WTC11 (cell line): Measurements from ENCODE around the gene AGAP1. TPM values are rescaled to one million over a fixed set of nuclear protein-coding genes. Genes with fewer than 3 reads are reported as not detected.

Experiments
- ATAC-seq: fragments of 200-7000 bp; cut with Tn5 transposase; 2 replicates; pipeline ENCODE4 v1.10.0; 2021; ENCODE audit warnings: mild to moderate bottlenecking, moderate library complexity
- CTCF ChIA-PET: fragments of 300-600 bp; sonication (Branson Sonifier 250); formaldehyde crosslinking; loops from one replicate; lab custom pipeline; 2021; ENCODE audit warnings: antibody characterized with exemption; lab: Charles Lee
- POLR2A ChIA-PET: fragments of 350-600 bp; sonication (Branson Sonifier 250); formaldehyde crosslinking; loops from one replicate; lab custom pipeline; 2021; ENCODE audit warnings: antibody characterized with exemption; lab: Charles Lee
- DNase-seq: peaks from one replicate; pipeline ENCODE4 v3.0.0; 2021; ENCODE audit warnings: low spot score
- H3K27ac Mint-ChIP-seq: 2 replicates; pipeline ENCODE4 v1.8.0; 2021; ENCODE audit warnings: mixed read lengths
- H3K27me3 Mint-ChIP-seq: 2 replicates; pipeline ENCODE4 v1.8.0; 2021; ENCODE audit warnings: low read depth, mild to moderate bottlenecking, moderate library complexity, mixed read lengths
- H3K36me3 Mint-ChIP-seq: 2 replicates; pipeline ENCODE4 v1.8.0; 2021; ENCODE audit warnings: mixed read lengths
- H3K4me1 Mint-ChIP-seq: 2 replicates; pipeline ENCODE4 v1.8.0; 2022; ENCODE audit warnings: mixed read lengths
- H3K4me3 Mint-ChIP-seq: 2 replicates; pipeline ENCODE4 v1.8.0; 2021; ENCODE audit warnings: mild to moderate bottlenecking, moderate library complexity, mixed read lengths
- H3K9me3 Mint-ChIP-seq: 2 replicates; pipeline ENCODE4 v1.8.0; 2021; ENCODE audit warnings: mixed read lengths
- ARID4B ChIP-seq: sonication (generic); formaldehyde crosslinking; IDR thresholded peaks from 2 replicates; pipeline ENCODE4 v1.8.0; 2023; ENCODE audit warnings: missing genetic modification reagents, mild to moderate bottlenecking, borderline replicate concordance
- ATF1 ChIP-seq: sonication (generic); formaldehyde crosslinking; IDR thresholded peaks from 2 replicates; pipeline ENCODE4 v1.8.1; 2023; ENCODE audit warnings: mild to moderate bottlenecking, moderate library complexity, missing genetic modification reagents
- CBFB ChIP-seq: sonication (generic); formaldehyde crosslinking; IDR thresholded peaks from 2 replicates; pipeline ENCODE4 v1.8.1; 2022; ENCODE audit warnings: mild to moderate bottlenecking, low read depth, missing genetic modification reagents
- CTCF ChIP-seq: fragments of 200-600 bp; IDR thresholded peaks from 2 replicates; pipeline ENCODE4 v1.8.0; 2022; ENCODE audit warnings: antibody characterized with exemption
- E2F4 ChIP-seq: sonication (generic); formaldehyde crosslinking; IDR thresholded peaks from 2 replicates; pipeline ENCODE4 v1.8.1; 2022; ENCODE audit warnings: low read depth, mild to moderate bottlenecking, moderate library complexity, missing genetic modification reagents, borderline replicate concordance
- FOXJ3 ChIP-seq: sonication (generic); formaldehyde crosslinking; IDR thresholded peaks from 2 replicates; pipeline ENCODE4 v1.9.0; 2021; ENCODE audit warnings: missing genetic modification reagents, mild to moderate bottlenecking, borderline replicate concordance
- FOXK1 ChIP-seq: sonication (generic); formaldehyde crosslinking; IDR thresholded peaks from 2 replicates; pipeline ENCODE4 v1.8.0; 2022; ENCODE audit warnings: mild to moderate bottlenecking, moderate library complexity, missing genetic modification reagents
- HMGA2 ChIP-seq: fragments of 250-450 bp; sonication (Bioruptor Pico); IDR thresholded peaks from 2 replicates; pipeline ENCODE4 v1.4.0; 2021; ENCODE audit warnings: mild to moderate bottlenecking, moderate library complexity
- HMGXB4 ChIP-seq: sonication (generic); formaldehyde crosslinking; IDR thresholded peaks from 2 replicates; pipeline ENCODE4 v1.8.1; 2023; ENCODE audit warnings: mild to moderate bottlenecking, moderate library complexity, missing genetic modification reagents
- JAZF1 ChIP-seq: fragments of 250-450 bp; sonication (Bioruptor Pico); IDR thresholded peaks from 2 replicates; pipeline ENCODE4 v1.9.0; 2021; ENCODE audit warnings: moderate library complexity, mild to moderate bottlenecking, inconsistent platforms
- KAT7 ChIP-seq: sonication (generic); formaldehyde crosslinking; IDR thresholded peaks from 2 replicates; pipeline ENCODE4 v1.8.1; 2023; ENCODE audit warnings: missing genetic modification reagents, mild to moderate bottlenecking, borderline replicate concordance
- MAX ChIP-seq: sonication (generic); formaldehyde crosslinking; IDR thresholded peaks from 2 replicates; pipeline ENCODE4 v1.8.0; 2022; ENCODE audit warnings: mild to moderate bottlenecking, missing genetic modification reagents
- MLX ChIP-seq: sonication (generic); formaldehyde crosslinking; IDR thresholded peaks from 2 replicates; pipeline ENCODE4 v1.8.1; 2023; ENCODE audit warnings: mild to moderate bottlenecking, missing genetic modification reagents, moderate library complexity
- MYBL2 ChIP-seq: sonication (generic); formaldehyde crosslinking; IDR thresholded peaks from 2 replicates; pipeline ENCODE4 v1.8.1; 2023; ENCODE audit warnings: mild to moderate bottlenecking, moderate library complexity, missing genetic modification reagents
- NFATC4 ChIP-seq: fragments of 250-450 bp; sonication (Bioruptor Pico); IDR thresholded peaks from 2 replicates; pipeline ENCODE4 v1.9.0; 2021; ENCODE audit warnings: mild to moderate bottlenecking
- NR1H2 ChIP-seq: sonication (generic); formaldehyde crosslinking; IDR thresholded peaks from 2 replicates; pipeline ENCODE4 v1.9.0; 2021; ENCODE audit warnings: mild to moderate bottlenecking, moderate library complexity, missing genetic modification reagents
- ZBTB43 ChIP-seq: sonication (generic); formaldehyde crosslinking; IDR thresholded peaks from 2 replicates; pipeline ENCODE4 v1.8.1; 2023; ENCODE audit warnings: mild to moderate bottlenecking, missing genetic modification reagents
- ZNF138 ChIP-seq: sonication (generic); formaldehyde crosslinking; conservative IDR thresholded peaks from 2 replicates; pipeline ENCODE4 v1.8.1; 2022; ENCODE audit warnings: mild to moderate bottlenecking, moderate library complexity, missing genetic modification reagents
- ZNF281 ChIP-seq: sonication (generic); formaldehyde crosslinking; IDR thresholded peaks from 2 replicates; pipeline ENCODE4 v1.8.0; 2023; ENCODE audit warnings: mild to moderate bottlenecking, missing genetic modification reagents
- ZNF416 ChIP-seq: fragments of 250-450 bp; sonication (Bioruptor Pico); IDR thresholded peaks from 2 replicates; pipeline ENCODE4 v1.9.0; 2021; ENCODE audit warnings: mild to moderate bottlenecking, inconsistent platforms
- total RNA-seq: library from RNA; stranded (reverse); gene quantifications from 3 replicates; pipeline ENCODE4 v1.2.3, GENCODE V29; 2021

AGAP1 gene
- total RNA-seq, 1 experiment from 2014 or later = 49.3 TPM

GRCh38 chr2:235940330-235940729 lies 446.5 kb downstream of the AGAP1 start:
- no peak for TF ChIP-seq MLX (CRISPR knock-in tag)
- no peak for TF ChIP-seq ZNF138 (CRISPR knock-in tag)
- no peak for TF ChIP-seq HMGXB4 (CRISPR knock-in tag)
- no peak for TF ChIP-seq ZNF416 (CRISPR knock-in tag)
- no peak for TF ChIP-seq CTCF
- no peak for TF ChIP-seq ZBTB43 (CRISPR knock-in tag)
- no peak for TF ChIP-seq NFATC4 (CRISPR knock-in tag)
- no peak for TF ChIP-seq HMGA2 (CRISPR knock-in tag)
- TF ChIP-seq MYBL2 (CRISPR knock-in tag) = no peak
- TF ChIP-seq NR1H2 (CRISPR knock-in tag) = no peak
- no peak for TF ChIP-seq JAZF1 (CRISPR knock-in tag)
- TF ChIP-seq ATF1 (CRISPR knock-in tag) = no peak
- TF ChIP-seq KAT7 = no peak
- TF ChIP-seq MAX (CRISPR knock-in tag) = no peak
- TF ChIP-seq FOXJ3 (CRISPR knock-in tag) = no peak
- TF ChIP-seq E2F4 = no peak
- no peak for TF ChIP-seq CBFB
- TF ChIP-seq ZNF281 (CRISPR knock-in tag) = no peak
- no peak for TF ChIP-seq ARID4B (CRISPR knock-in tag)
- no peak for TF ChIP-seq FOXK1 (CRISPR knock-in tag)
- Mint-ChIP-seq H3K4me3 (no peak overlapping the region), H3K27ac (no peak overlapping the region), H3K9me3 (no peaks in the 10 kb centered on the region), H3K27me3 (no peaks in the 10 kb centered on the region), H3K36me3 (peaks cover 9% of the 10 kb centered on the region), H3K4me1 (peaks cover 14% of the 10 kb centered on the region)
- no peak for ATAC-seq
- no peak for DNase-seq
- POLR2A ChIA-PET = interaction anchor here (0.5 kb wide), 1 partner anchor 246 kb away, joined by 5 read pairs; no protein-coding TSS in a partner anchor
- CTCF ChIA-PET = interaction anchor here (1.3 to 1.6 kb wide), 2 partner anchors 161 to 237 kb away, joined by 3 to 4 read pairs; no protein-coding TSS in a partner anchor
